ENCODE data around the gene CD99L2. TPM values are rescaled to one million over a fixed set of nuclear protein-coding genes. Genes with fewer than 3 reads are reported as not detected.

Gene CD99L2
- total RNA-seq, 1 experiment from 2014 or later = 7.3 TPM

- Histone ChIP-seq H3K23me2 (ENCODE audit: insufficient read length, low read depth, low read length, poor library complexity, severe bottlenecking) (no peaks in the 10 kb centered on the region), H3K14ac (ENCODE audit: insufficient read depth, low read length) (no peak overlapping the region), H4K20me1 (ENCODE audit: control insufficient read depth, insufficient read depth, insufficient read length) (no peaks in the 10 kb centered on the region), H3T11ph (ENCODE audit: low read length) (no peak overlapping the region), H3K27me3 (ENCODE audit: insufficient read depth, low read length) (no peaks in the 10 kb centered on the region), H3K4me2 (ENCODE audit: insufficient read depth, insufficient read length, low read length) (no peak overlapping the region), H2AFZ (ENCODE audit: low read length) (no peak overlapping the region), H3K23ac (ENCODE audit: insufficient read length, low read depth, low read length) (no peak overlapping the region), H3K27ac (ENCODE audit: insufficient read length, low read depth, low read length) (no peak overlapping the region), H3K79me1 (ENCODE audit: insufficient read depth, low read depth, low read length, poor library complexity, severe bottlenecking) (peaks cover 4% of the 10 kb centered on the region), H3K9me3 (ENCODE audit: control insufficient read depth, low read depth, low read length) (no peaks in the 10 kb centered on the region), H4K91ac (ENCODE audit: insufficient read length, low read depth, low read length) (no peak overlapping the region), H2BK120ac (ENCODE audit: low read depth, low read length, poor library complexity, severe bottlenecking) (no peak overlapping the region), H4K5ac (ENCODE audit: insufficient read length, low read depth, low read length) (no peak overlapping the region), H3K9ac (ENCODE audit: extremely low read depth, insufficient read length, low read length) (no peak overlapping the region), H4K8ac (replicated peaks; ENCODE audit: insufficient read length, low read depth, low read length) (no peak overlapping the region), H3K4ac (ENCODE audit: low read depth, low read length) (no peak overlapping the region), H3K56ac (ENCODE audit: insufficient read length, low read depth, low read length) (no peak overlapping the region), H3K4me1 (ENCODE audit: insufficient read depth, low read length) (peaks cover 4% of the 10 kb centered on the region; the same call in 1 of the 2 replicates), H2BK5ac (ENCODE audit: insufficient read length, low read length) (no peak overlapping the region), H2BK15ac (ENCODE audit: low read depth, low read length) (no peak overlapping the region), H3K18ac (ENCODE audit: insufficient read length, low read depth, low read length) (no peak overlapping the region), H3K79me2 (ENCODE audit: insufficient read depth, low read length) (no peaks in the 10 kb centered on the region), H2BK12ac (ENCODE audit: insufficient read length, low read depth, low read length) (no peak overlapping the region), H2BK20ac (ENCODE audit: low read depth, low read length, poor library complexity, severe bottlenecking) (no peak overlapping the region), H2AK5ac (ENCODE audit: insufficient read length, low read length) (no peak overlapping the region)
- Mint-ChIP-seq H3K9me3 (peaks cover 25 to 45% of the 10 kb centered on the region in 2 experiments), H3K27ac (no peak overlapping the region; a peak in 1 of 7 replicates), H3K36me3 (ENCODE audit: insufficient read depth in 1 of 3, low read depth in 3 of 3) (peaks cover 0 to 4% (median 0%) of the 10 kb centered on the region in 3 experiments; a peak in 2 of 7 replicates), H3K27me3 (ENCODE audit: low read depth) (no peaks in the 10 kb centered on the region), H3K4me3 (no peak overlapping the region), H3K4me1 (no peaks in the 10 kb centered on the region; a peak in 2 of 4 replicates)
- TF ChIP-seq CTCF (conservative IDR thresholded peaks at IDR 0.05) = no peak
- no peak for DNase-seq
- WGBS (ENCODE audit: extremely low coverage, insufficient read length, low lambda C conversion rate) = no CpG with 5 or more reads among the region's 6 CpGs
Measured at GRCh38 chrX:150841456-150842197, 56.8 kb downstream of the CD99L2 start.
